NCI-H1092 treated with DMSO at 0.1 percent for 48 hours (cell line): ENCODE measurements around the gene CHST12.
"Not testable (repeated sequence)": the region's sequence is repeated elsewhere in the genome, so short reads cannot be mapped to it uniquely, and the experiment has no call there.

Source experiments
- DNase-seq: peaks from one replicate; lab custom pipeline; 2025; lab: John Stamatoyannopoulos, UW

The CHST12 gene

DNA sequence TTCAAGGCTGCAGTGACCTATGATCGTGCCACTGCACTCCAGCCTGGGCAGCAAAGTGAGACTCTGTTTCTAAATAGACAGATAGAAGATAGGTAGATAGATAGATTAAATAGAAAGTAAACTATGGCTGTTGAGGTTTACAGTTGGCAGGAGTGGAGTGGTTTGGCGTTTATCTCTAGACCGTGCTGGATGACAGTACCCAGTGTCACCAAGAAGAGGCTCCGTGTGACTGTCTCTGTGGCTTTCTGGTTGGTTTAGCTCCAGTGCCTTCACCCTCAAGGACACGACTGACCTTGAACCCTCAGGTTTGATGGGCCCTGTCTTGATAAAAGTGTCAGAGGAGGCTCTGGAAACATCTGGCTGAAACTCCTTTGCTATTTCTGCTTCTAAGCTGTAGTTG is 31.7 kb downstream of the CHST12 start:
- DNase-seq: no peak

DNA sequence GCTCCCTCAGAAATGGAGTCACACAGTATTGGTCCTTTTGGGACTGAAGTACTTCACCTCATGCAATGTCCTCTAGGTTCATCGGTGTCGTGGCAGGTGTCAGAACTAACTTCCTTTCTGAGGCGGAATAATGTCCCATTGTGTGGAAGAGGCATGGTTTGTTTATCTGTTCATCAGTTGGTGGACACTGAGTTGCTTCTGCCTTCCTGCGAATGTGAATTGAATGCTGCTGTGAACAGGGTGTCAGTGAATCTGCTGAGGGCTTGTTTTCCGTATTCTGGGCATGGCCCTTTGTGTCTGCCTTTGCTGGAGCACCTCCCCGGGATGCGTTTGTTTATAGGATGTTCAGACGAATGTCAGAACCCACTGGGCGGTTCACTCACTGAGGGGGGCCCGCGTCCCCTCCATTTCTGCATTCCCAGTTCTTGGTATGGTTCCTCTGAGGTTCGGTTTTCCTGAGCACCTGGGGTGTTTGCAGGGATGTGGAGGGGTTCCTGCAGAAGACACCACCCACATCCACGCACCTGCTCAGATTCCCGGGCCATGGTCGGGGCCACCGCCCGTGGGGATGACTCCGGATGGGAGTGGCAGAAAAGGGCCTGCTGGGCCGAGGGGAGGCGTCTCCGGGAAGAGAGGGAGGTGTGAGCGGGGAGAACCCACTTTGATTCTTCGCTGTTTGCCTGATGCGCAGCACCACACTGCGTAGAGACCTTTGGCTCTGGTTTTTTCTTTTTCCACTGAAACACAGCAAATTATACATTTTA is 33.1 kb downstream of the CHST12 start:
- no peak for DNase-seq

DNA sequence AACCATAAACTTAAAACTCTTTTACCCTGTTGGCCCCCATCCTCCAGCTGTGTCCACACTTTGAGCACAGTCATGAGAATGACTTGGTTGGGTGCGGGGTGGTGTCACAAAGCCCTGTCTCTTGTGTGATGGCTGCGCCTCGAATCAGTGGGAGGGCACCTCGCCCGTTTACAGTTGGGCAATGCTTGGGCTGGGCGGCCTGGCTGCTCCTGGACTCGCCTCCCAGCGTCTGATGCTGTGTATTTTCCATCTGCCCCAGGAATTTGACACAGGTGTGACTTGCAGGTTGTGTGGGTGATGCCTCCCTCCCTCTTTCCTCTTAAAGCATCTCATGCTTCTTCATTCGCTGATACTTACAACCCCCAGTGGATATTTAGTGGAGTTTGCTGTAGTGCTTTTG is 33.7 kb downstream of the CHST12 start:
- no peak for DNase-seq

DNA sequence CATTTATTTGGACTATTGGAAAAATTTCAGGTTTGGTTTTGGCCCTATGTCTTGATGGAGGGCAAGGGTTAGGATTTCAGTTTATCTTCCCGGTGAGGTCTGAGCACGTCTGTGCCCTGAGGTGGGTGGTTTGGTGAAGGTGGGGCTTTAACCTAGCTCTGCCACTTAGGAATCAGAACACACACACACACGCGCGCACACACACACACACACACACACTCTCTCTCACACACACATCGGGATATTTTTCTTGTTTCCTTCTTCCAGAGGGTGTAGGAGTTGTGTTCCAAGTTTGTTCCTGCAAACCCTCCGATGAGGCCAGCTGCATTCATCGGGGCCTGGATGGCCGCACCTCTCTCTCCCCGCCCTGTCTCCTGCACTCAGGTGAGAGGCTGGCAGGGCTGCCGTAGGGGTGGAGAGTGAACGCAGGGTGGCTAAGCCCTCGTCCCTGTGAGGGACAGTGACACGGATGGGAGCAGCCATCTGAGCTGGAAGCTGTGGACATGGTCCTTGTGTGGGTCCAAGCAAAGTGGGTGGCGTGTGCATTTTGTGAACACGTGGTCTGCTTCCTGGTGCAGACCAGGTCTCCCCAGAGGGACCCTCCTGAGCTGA is 34.2 kb downstream of the CHST12 start:
- no peak for DNase-seq

DNA sequence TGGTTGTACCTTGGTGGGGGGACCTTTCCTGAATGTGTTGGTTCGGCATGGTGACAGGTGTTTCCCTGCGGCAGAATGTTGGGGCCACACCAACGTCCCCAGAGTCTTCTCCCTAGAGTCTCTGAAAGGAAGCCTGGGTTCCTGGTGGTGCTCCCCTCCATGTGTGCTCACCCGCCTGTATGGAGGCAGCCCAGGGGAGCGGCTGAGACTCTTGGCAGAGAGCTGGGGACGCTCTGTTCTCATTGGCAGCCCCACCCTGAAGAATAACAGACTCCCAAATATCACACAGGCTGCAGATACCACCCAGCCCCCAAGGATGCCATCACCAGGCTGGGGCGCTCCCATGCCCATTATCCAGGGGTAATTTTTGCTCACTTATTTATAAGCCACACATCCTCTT is 34.8 kb downstream of the CHST12 start:
- DNase-seq: no peak

DNA sequence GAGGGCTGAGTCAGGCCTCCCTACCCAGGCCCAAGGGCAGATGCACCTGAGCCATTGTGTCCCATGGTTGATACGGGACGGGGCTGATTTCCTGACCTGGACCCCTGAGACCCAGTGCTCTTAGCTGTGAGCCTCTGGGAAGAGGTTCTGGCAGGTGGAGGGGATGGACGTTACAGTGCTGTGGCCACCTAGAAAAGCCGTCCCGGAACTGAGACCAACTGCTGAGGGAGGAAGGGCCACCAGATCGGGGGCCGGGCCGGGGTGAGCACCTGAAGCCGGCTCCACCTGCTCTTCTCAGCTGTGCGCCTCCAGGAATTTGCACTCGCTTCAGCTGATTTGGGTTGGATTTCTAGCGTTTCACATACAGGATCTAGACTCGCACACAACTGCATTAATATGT is 35.4 kb downstream of the CHST12 start:
- no peak for DNase-seq

DNA sequence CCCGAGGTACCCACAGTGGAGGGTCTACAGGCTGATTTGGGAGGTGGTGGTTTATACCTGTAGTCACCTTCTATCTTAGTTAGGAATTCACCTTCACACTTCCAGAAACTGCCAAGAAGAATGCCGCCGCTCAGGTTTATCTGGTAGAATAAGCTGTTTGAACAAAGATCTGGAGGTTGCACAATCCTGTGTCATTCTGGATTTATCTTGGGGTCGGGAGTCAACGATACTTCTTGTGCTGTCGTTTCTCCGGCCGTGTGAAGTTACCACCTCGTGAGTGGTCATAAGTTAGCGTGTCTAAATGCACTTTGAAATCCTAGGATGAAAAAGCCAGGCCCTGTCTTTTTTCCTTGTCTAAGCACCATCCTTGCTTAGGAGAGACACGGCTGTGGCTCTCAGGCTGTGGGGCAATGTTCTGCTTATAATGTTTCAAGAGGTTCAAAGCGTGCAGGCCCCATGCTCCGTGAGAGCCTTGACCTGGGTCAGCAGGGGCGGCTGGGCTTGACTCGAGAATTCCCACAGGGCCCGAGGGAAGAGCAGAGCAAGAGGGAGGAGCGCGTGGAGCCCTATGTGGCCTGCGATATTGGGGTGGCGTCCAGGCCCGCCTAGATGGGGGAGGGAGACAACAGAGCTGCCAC is 37.3 kb downstream of the CHST12 start:
- no peak for DNase-seq

DNA sequence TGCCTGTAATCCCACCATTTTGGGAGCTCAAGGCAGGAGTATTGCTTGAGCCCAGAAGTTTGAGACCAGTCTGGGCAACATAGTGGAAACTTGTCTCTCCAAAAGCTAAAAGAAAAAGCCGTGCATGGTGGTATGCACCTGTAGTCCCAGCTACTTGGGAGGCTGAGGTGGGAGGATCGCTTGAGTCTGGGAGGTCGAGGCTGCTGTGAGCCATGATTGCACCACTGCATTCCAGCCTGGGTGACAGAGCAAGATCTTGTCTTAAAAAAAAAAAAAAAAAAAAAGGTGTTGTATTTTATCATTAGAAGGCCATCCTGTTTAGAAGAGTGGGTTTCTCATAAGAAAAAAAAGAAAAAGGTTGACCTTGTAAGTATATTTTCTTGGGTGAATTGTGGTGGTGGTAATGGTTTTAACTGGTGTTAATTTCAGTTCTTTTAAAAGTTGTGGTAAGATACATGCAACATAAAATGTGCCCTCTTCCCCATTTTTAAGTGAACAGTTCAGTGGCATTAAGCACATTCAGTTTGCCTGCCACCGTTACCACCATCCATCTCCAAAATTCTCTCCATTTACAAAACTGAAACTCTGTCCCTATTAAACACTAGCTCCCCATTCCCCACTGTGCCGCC is 38.1 kb downstream of the CHST12 start:
- no peak for DNase-seq

DNA sequence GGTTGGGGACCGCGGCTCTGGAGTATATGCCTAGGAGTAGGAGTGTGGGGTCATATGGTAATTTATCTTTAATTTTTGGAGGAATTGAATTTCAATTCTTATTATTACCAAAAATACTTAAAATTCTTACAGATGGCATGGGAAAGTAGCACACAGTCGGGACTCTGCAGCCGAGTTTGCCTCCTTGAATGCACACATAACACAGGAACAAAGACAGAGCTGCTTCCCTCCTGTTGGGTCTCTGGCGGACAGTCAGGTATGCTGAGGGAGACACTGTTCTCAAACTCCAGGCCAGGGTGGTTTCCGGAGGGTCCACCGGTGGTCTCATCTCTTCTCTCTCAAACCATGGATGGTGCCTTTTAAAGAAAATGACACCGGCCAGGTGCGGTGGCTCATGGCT is 40.1 kb downstream of the CHST12 start:
- DNase-seq: no peak

DNA sequence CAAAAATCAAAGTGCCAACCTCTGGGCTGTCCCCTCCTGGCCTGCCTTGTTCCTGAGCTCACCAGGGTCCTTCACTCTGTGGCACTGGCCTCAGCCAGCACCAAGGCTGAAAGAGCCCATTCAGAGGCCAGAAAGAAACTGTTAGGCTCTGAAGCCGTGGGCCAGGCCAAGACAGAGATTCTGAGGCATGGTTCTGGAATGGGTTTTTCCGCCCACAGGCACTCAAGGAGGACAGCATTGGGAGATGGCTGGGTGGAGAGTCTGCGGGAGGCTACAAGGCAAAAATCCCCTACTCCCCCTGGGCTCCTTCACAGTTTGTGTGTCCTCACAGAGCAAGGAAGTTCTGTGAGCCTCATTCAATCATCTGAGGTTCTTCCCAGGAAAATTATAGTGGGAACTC is 41.1 kb downstream of the CHST12 start:
- DNase-seq: no peak

DNA sequence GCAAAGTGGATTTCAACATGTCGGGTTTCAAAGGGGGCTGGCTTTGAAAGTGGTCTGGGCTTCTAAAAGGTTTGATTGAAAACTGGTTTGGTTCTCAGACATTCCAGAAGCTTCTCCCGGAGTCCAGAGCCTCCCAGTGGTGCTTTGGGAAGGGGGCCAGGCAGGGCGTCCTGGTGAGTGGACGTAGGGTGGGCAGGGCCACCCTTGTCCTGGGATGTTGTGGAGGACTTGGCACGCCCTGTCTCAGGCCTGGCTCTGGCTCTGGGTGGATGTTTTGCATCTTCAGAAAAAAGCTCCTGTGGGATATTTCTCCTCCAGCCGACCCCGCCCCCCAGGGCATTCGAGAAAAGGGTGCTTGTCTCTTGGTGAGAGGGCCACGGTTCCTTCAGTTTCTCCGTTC is 41.6 kb downstream of the CHST12 start:
- no peak for DNase-seq

DNA sequence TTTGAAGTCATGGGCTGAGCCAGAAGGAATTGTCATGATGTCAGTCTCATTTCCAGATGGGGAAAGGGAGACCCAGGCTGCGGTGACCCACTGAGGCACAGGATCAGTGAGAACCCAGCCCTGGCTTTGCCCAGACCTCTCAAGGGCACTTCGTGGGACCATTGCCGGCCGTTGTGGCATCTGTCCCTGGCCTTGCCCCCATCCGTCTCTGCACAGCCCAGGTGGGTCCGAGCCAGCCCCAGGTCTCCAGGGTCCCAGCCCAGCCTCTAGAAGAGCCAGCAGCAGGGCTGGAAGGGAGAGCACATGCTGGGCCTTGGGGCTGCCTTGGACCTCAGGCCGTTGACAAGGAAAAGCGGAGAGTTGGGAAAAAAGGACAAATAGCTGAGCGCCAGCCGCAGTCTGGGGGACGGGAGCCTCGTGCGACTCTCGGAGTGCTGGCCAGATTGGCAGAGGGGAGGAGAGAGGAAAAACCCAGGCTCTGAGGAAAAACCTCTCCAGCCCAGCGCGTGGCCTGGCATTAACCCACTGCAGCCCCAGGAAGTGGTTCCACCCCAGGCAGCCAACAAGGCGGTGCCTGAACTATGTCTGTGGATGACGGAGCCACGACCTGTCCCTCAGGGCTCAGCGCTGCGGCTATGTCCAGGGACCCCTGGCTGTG is 42.6 kb downstream of the CHST12 start:
- no peak for DNase-seq

DNA sequence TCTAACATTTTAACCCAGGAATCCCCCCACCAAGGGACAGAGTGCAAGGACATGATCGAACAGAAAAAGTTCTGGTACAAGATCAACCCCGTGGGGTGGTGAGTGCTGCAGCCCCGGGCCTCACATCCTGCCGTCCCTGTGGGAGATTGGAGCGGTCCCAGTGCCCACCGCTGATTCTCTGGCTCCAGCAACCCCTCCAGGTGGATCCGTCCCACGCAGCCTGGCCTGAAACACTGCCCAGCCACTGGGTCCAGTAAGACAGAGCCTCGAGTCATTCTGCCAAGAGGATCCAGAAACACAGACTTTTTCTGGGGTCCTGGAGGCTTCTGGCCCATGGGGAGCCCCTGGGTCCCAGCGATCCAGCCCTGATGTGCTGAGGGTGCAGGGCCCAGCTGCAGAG is 43.3 kb downstream of the CHST12 start:
- DNase-seq: no peak

DNA sequence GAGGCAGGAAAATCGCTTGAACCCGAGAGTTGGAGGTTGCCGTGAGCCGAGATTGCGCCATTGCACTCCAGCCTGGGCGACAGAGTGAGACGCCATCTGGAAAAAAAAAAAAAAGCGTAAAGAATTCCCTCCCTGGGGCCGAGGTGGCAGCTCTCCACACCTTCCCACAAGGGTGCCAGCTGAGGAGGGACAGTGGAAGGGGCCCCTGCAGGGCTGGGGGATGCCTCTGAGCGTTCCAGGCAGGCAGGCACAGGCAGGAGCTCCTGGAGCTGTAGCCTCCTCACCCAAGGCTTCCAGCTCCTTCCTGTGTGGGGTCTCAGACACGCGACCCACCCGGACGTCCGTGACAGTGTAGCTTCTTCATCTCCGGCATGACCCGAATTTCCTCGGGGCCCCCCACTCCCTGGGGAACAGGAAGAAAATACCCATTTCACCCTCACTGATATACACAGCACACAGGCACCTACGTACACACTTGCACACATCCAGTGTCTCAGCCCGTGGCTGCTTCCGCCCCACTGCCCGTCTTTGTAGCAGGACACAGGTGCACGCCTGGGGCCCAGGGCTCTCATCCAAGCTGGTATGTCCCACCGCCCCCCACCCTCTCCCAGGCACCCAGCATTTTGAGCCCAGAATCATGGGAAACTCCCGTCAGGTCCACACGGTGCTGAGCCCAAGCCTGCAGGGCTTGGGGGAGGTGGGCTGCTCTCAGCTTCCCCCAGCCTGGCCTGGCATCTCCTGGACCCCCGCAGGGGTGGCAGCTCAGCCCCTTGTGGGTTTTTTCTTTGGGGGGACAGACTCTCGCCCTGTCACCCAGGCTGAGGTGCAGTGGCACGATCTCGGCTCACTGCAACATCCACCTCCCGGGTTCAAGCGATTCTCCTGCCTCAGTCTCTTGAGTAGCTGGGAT is 47.0 kb downstream of the CHST12 start:
- DNase-seq: no peak

DNA sequence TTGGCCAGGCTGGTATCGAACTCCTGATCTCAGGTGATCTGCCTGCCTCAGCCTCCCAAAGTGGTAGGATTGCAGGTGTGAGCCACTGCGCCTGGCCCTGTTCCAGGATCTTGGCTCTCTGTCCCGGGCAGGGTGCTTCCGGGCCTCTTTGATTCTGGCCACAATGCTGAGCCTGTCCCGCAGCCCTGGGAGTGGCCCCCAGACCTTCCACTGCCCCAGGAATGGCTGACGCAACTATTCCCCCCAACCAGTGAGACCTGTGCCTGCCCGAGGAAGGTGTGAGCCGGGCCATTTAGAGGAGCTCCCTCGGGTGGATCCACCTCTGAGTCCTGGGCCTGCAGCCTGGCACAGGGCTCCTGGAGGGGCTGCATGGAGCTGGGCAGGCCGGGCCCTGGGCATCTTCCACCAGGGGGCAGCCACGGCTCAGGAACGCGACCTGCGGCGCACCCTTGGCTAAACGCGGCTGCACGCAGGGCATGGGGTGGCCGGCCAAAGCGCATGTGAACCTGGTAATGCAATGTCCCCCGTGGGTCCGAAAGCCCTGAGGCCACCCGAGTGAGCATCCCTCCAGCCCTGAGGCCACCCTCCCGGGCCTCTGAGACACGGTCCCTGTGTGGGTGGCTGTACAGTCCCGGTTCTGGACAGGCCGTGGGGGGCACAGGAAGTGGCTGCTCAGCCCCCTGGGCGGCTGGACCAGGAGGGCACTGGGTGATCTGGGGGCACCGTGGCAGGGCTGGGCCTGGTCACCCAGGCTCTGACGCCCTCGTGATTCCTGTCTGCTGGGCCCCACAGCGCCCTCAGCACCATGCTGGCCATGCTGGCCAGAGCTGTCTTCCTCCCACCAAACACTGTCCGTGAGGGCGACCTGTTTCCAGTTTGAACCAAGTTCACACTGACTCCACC is 48.0 kb downstream of the CHST12 start:
- peak; percentile 79 for DNase-seq

DNA sequence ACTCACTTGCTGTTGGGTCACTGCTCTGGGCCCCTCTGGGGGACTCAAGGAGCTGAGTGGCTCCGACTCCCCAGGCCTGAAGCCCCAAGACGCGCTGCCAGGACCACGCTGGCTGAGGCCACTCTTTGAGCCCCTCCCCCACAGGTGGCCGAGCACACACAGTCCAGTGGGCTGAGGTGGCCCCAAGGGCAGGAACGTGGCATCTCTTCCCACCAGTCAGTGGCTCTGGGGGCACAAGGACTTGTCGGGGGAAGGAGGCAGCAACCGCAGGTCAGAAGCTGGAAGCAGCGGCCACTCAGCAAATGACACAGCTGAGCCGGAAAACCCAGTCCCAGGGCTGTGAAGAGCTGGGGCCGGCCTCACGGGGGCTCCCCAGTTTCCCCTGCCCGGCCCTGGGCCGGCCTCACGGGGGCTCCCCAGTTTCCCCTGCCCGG is 48.7 kb downstream of the CHST12 start:
- DNase-seq: peak; percentile 36

DNA sequence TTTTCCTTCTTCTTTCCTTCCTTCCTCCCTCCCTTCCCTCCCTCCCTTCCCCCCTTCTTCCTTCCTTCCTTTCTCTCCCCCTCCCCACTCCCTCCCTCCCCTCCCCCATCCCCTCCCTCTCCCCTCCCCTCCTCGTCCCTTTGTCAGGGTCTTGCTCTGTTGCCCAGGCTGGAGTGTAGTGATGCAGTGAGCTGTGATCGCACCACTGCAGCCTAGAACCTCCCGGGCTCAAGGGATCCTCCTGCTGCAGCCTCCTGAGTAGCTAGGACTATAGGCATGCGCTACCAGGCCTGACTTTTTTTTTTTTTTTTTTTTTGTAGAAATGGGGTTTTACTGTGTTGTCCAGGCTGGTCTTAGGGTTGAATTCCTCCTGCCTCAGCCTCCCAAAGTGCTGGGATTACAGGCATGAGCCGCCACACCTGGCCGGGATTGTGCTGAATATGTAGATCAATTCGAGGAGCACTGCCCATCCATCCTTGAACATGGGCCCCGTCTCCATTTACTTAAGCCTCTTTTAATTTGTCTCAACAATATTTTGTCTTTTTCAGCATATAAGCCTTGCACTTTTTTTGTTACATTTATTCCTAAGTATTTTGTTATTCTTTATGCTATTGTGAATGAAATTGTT is 49.3 kb downstream of the CHST12 start:
- DNase-seq: no peak

DNA sequence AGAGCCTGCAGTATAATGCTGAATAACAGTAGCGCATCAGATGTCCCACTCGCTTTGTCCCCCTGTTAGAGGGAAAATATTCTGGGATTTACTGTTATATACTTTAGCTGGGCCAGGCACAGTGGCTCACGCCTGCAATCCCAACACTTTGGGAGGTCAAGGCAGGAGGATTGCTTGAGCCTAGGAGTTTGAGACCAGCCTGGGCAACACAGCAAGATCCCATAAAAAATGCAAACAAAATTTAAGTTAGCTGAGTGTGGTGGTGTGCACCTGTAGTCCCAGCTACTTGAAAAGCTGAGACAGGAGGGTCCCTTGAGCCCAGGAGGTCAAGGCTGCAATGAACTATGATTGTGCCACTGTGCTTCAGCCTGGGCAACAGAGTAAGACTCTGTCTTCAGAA is 50.4 kb downstream of the CHST12 start:
- DNase-seq: not testable (repeated sequence)

DNA sequence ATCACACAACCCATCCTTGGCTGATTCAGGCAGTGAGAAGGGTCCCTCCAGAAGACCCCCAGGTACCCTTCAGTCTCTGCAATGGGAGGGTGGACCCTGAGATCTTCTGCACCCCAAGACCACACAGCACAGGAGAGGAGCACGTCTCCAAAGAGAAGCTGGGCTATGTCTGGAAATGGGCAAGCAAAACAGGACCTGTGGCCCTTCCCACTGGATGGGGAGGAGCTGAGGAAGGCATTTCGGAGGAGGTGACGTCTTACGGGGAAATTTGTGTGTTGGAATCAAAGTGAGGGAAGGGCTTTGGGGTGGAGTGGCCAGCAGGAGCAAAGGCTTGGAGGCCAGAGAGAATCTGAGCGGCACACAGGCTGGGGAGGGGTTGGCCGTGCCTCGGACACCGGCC is 56.3 kb downstream of the CHST12 start:
- DNase-seq: no peak

DNA sequence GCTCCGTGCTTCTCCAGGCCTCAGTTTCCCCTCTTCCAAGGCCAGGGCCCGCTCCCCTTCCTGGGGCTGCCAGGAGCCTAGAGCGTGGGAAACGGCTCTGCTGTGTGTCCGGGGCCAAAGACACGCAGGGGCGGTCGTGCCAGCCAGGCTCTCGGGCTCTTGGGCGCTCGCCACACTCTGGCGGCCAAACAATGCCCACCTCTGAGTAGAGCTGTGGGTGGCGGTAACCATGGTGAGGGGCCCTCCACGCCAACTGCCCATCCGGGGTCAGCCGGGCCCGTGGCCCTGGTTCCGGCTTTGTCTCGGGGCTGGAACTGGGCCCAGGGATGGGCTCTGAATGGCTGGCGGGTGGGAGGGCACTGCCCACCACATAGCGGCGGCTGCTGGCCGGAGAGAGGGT is 56.8 kb downstream of the CHST12 start:
- DNase-seq: peak; percentile 29
